Uterus (tissue), 2 donors: ENCODE results near the gene OXT.

Source experiments
- CTCF ChIP-seq, 4 experiments: fragments of 200-600 bp in 2 of 4; fragments of 450-650 bp in 2 of 4; sonication (generic) in 2 of 4; IDR thresholded peaks; one replicate each; pipeline ENCODE4 v1.5.1; 2016 to 2019; ENCODE audit warnings: antibody characterized with exemption in 4 of 4, mild to moderate bottlenecking in 2 of 4, moderate library complexity in 1 of 4
- POLR2A ChIP-seq, 2 donors: fragments of 450-650 bp; IDR thresholded peaks; one replicate each; pipeline ENCODE4 v1.6.1; 2016; ENCODE audit warnings: antibody characterized with exemption in 2 of 2, mild to moderate bottlenecking in 1 of 2, moderate library complexity in 1 of 2

- TF ChIP-seq CTCF (IDR thresholded peaks at IDR 0.05) (no peak), POLR2A (IDR thresholded peaks at IDR 0.05) (no peak)
These were observed 9.5 kb downstream of the OXT start for GRCh38 chr20:3080939-3081388.
